Esophagus squamous epithelium (tissue), 4 donors: ENCODE results near the gene C8G.

Source experiments
- POLR2A ChIP-seq, 4 donors: fragments of 450-650 bp; IDR thresholded peaks; one replicate each; pipeline ENCODE4 v1.6.1; 2017; ENCODE audit warnings: antibody characterized with exemption in 4 of 4, mild to moderate bottlenecking in 4 of 4, moderate library complexity in 3 of 4
- TF ChIP-seq, protein P1 (sequence below), 6 experiments: fragments of 450-650 bp in 4 of 6; fragments of 200-600 bp in 2 of 6; sonication (generic) in 2 of 6; IDR thresholded peaks; one replicate each; pipeline ENCODE4 v1.5.1; 2016 to 2019; ENCODE audit warnings: antibody characterized with exemption in 6 of 6, mild to moderate bottlenecking in 4 of 6, moderate library complexity in 4 of 6

DNA sequence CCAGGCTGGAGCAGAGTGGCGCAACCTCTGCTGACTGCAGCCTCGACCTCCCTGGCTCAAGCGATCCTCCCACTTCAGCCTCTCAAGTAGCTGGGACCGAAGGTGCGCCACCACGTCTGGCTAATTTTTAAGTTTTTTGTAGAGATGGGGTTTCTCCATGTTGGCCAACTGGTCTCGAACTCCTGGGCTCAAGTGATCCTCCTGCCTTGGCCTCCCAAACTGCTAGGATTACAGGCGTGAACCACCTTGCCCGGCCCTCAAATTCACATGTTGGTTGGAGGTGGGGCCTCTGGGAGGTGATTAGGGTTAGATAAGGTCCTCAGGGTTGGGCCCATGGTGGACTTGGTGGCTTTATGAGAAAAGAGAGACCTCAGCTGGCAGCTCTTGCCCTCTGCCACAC, 17.1 kb downstream of the C8G start:
- TF ChIP-seq, protein P1, sequence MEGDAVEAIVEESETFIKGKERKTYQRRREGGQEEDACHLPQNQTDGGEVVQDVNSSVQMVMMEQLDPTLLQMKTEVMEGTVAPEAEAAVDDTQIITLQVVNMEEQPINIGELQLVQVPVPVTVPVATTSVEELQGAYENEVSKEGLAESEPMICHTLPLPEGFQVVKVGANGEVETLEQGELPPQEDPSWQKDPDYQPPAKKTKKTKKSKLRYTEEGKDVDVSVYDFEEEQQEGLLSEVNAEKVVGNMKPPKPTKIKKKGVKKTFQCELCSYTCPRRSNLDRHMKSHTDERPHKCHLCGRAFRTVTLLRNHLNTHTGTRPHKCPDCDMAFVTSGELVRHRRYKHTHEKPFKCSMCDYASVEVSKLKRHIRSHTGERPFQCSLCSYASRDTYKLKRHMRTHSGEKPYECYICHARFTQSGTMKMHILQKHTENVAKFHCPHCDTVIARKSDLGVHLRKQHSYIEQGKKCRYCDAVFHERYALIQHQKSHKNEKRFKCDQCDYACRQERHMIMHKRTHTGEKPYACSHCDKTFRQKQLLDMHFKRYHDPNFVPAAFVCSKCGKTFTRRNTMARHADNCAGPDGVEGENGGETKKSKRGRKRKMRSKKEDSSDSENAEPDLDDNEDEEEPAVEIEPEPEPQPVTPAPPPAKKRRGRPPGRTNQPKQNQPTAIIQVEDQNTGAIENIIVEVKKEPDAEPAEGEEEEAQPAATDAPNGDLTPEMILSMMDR (IDR thresholded peaks at IDR 0.05): no peak
- TF ChIP-seq POLR2A (IDR thresholded peaks at IDR 0.05): no peak
